Ovary (tissue), 9 donors: ENCODE results near the gene WNT7A. TPM values are rescaled to one million over a fixed set of nuclear protein-coding genes. Genes with fewer than 3 reads are reported as not detected.

Experiments used
- DNase-seq, 5 donors: peaks; one replicate each; pipeline ENCODE4 v3.0.0-alpha.2; 2019 to 2020
- H3K27ac ChIP-seq, 2 donors: fragments of 200-600 bp; one replicate each; pipeline versions ENCODE4 v1.5.1 to v1.8.0; 2019 to 2022
- H3K27me3 ChIP-seq: fragments of 200-600 bp; one replicate; pipeline ENCODE4 v1.8.0; 2022
- H3K36me3 ChIP-seq: fragments of 200-600 bp; sonication (generic); one replicate; pipeline ENCODE4 v1.5.1; 2019
- H3K4me1 ChIP-seq: one replicate; pipeline ENCODE4 v1.8.1; 2013; ENCODE audit warnings: mild to moderate bottlenecking, moderate library complexity; ENCODE audit not compliant: insufficient read depth
- H3K4me3 ChIP-seq: fragments of 200-600 bp; sonication (generic); one replicate; pipeline ENCODE4 v1.5.1; 2017
- H3K9me3 ChIP-seq, 2 donors: fragments of 200-600 bp in 1 of 2; sonication (generic) in 1 of 2; one replicate each; pipeline versions ENCODE4 v1.5.1 to v1.8.1; 2013 to 2019; ENCODE audit warnings: mild to moderate bottlenecking in 1 of 2, moderate library complexity in 1 of 2
- EP300 ChIP-seq: sonication (generic); formaldehyde crosslinking; IDR thresholded peaks from one replicate; pipeline ENCODE4 v1.6.1; 2017; ENCODE audit warnings: antibody characterized with exemption
- POLR2A ChIP-seq: fragments of 450-650 bp; IDR thresholded peaks from one replicate; pipeline ENCODE4 v1.6.1; 2017; ENCODE audit warnings: antibody characterized with exemption, mild to moderate bottlenecking, moderate library complexity
- WGBS, 3 donors: extraction: QIAGEN DNeasy Blood & Tissue Kit in 1 of 3; methylation state at CpG; one replicate each; pipeline versions ENCODE4 v1.1.5 to v1.1.7; 2013 to 2017; 5-methylcytosine and 5-hydroxymethylcytosine counted together
- intact Hi-C, 4 donors: fragments of 100-400 bp; cut with DNase I; formaldehyde crosslinking; loops; one replicate each; pipeline versions ENCODE4 v1.11.0 to v1.15.1; 2022 to 2023
- polyA plus RNA-seq, 2 donors: library from polyadenylated mRNA; stranded (reverse); fragments of 200-250 nt in 1 of 2; fragments of 350-450 nt in 1 of 2; fragmentation: Illumina TruSeq in 1 of 2; extraction: RNeasy Lipid Tissue Mini Kit (QIAGEN cat#74804) in 1 of 2; gene quantifications; one replicate each; pipeline ENCODE4 v1.2.3, GENCODE V29; 2013 to 2014
- total RNA-seq, 7 donors: library from RNA; depleted of rRNA in 2 of 7; stranded (reverse); fragments of >200 nt in 2 of 7; fragmentation: NEBNext Ultra II Directional in 3 of 7; extraction: Animal tissue kit (Norgen Biotek cat#: 25700) in 3 of 7; gene quantifications; one replicate each; pipeline versions ENCODE4 v1.1.0 to v1.2.4, GENCODE V29; 2016 to 2023
- TF ChIP-seq, protein P1 (sequence below), 3 donors: fragments of 450-650 bp in 2 of 3; fragments of 200-600 bp in 1 of 3; IDR thresholded peaks; one replicate each; pipeline versions ENCODE4 v1.5.1 to v1.8.0; 2016 to 2022; ENCODE audit warnings: antibody characterized with exemption in 3 of 3, mild to moderate bottlenecking in 1 of 3
- donor health status: DM: no; HTN: no; CAD: no; lungs with moderate emphysema.
- donor health status: DM: no; HTN: no; CAD: no.
- donor health status: Bipolar disorder and iron deficiency.
- donor health status: DM: yes; HTN: yes; CAD: no.
- donor health status: DM: no; HTN: no; CAD: no.
- donor health status: DM: yes; HTN: yes; CAD: no.

The WNT7A gene
- total and polyA plus RNA-seq, 9 donors = 0.22 to 0.83 (median 0.34) TPM; not detected in 6

DNA sequence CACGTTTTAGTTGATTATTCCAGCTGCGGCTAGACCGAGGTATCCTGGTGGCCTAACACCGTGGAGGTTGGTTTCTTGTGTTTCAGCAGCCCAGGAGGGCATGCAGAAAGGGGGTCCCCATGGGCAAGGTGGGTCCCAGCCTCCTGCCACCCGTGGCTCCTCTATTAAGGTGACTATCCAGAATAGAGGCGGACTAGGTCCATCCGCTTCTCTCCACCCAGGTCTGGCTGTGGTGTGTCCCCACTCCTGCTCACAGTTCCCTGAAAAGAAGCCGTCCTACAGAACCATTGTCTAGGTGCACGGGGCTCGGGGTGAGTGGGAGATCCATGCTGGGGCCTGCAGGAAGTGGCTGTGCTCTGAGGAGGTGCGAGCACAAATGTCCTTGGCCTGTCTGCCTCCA lies 81.5 kb downstream of the WNT7A start:
- DNase-seq = no peak
- TF ChIP-seq POLR2A = no peak
- H3K9me3 ChIP-seq = no peaks in the 10 kb centered on the region
- intact Hi-C loops = no loop called here
- no peaks in the 10 kb centered on the region for H3K4me1 ChIP-seq
- no peak overlapping the region for H3K4me3 ChIP-seq
- H3K27me3 ChIP-seq = no peaks in the 10 kb centered on the region
- 62 to 64% (median 64%) methylated on average over 11 of the region's 11 CpGs for WGBS, 3 donors
- H3K27ac ChIP-seq = no peak overlapping the region
- no peaks in the 10 kb centered on the region for H3K36me3 ChIP-seq

DNA sequence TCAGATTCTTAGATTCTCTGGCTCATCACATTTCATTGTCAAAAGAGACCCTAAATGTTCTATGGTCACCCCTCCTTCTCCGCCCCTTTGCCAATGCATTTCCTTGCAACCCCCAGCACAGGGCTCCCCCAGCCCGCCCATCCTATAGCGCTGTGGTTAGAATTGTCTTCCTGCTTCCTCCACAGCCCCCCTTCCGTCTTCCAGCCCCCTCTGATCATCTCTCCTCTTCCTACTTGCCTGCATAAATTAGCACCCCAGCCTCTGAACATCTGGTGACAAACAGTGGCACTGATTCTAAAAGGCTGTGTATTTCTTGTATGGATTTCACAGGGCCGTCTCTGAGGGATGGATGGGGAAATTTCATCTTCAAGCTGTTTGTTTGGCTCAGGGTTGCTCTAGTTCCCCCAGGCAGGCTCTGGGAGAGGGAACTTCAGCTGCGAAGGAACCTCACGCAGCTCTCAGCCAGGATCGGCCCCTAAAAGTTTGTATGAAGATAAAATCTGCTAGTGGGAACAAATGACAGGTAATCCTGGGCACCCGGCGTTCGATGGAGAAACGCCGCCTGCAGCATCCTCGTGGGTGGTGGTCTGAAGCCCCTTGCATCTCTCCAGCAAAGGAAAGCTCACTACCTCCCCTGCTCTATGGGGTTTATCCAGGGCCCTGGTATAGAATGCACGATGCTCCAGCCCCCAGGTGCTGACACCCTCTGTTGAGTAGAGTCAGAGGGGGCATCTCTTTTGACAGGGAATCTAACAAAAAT lies 83.0 kb downstream of the WNT7A start:
- Histone ChIP-seq H3K36me3 (no peaks in the 10 kb centered on the region), H3K4me1 (no peaks in the 10 kb centered on the region), H3K27me3 (no peaks in the 10 kb centered on the region), H3K27ac (no peak overlapping the region), H3K4me3 (no peak overlapping the region), H3K9me3 (no peaks in the 10 kb centered on the region)
- 51 to 59% (median 56%) methylated on average over 15 of the region's 15 CpGs for WGBS, 3 donors
- TF ChIP-seq, protein P1, sequence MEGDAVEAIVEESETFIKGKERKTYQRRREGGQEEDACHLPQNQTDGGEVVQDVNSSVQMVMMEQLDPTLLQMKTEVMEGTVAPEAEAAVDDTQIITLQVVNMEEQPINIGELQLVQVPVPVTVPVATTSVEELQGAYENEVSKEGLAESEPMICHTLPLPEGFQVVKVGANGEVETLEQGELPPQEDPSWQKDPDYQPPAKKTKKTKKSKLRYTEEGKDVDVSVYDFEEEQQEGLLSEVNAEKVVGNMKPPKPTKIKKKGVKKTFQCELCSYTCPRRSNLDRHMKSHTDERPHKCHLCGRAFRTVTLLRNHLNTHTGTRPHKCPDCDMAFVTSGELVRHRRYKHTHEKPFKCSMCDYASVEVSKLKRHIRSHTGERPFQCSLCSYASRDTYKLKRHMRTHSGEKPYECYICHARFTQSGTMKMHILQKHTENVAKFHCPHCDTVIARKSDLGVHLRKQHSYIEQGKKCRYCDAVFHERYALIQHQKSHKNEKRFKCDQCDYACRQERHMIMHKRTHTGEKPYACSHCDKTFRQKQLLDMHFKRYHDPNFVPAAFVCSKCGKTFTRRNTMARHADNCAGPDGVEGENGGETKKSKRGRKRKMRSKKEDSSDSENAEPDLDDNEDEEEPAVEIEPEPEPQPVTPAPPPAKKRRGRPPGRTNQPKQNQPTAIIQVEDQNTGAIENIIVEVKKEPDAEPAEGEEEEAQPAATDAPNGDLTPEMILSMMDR (IDR thresholded peaks at IDR 0.05) = no peak
- no peak for TF ChIP-seq EP300
- TF ChIP-seq POLR2A = no peak
- DNase-seq = no peak
- intact Hi-C loops = no loop called here

DNA sequence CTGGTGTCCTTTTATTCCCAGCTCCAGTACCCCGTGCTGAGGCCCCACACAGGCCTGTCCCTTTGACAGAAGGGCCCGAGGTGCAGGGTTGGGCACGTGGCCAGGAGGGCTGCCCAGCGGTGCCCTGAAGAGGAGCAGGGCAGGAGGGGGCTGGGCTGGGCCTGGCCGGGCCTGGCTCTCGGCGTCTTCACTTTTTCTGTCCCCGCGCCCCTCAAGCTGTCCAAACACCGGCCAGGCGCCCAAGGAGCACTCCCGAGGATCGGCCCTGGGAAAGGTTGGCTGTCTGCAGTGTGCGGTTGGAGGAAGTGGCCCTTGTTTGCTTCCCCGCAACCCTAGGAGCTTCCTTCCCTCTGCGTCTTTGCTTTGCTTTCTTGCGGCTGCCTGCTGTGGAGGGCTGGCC lies 84.1 kb downstream of the WNT7A start:
- Histone ChIP-seq H3K27me3 (no peaks in the 10 kb centered on the region), H3K9me3 (no peaks in the 10 kb centered on the region), H3K4me1 (no peaks in the 10 kb centered on the region), H3K36me3 (no peaks in the 10 kb centered on the region), H3K27ac (no peak overlapping the region), H3K4me3 (no peak overlapping the region)
- WGBS, 3 donors = 80 to 90% (median 81%) methylated on average over 17 of the region's 17 CpGs
- intact Hi-C loops = no loop called here
- TF ChIP-seq EP300 = no peak
- TF ChIP-seq, protein P1 (IDR thresholded peaks at IDR 0.05) = no peak
- TF ChIP-seq POLR2A = no peak
- no peak for DNase-seq

DNA sequence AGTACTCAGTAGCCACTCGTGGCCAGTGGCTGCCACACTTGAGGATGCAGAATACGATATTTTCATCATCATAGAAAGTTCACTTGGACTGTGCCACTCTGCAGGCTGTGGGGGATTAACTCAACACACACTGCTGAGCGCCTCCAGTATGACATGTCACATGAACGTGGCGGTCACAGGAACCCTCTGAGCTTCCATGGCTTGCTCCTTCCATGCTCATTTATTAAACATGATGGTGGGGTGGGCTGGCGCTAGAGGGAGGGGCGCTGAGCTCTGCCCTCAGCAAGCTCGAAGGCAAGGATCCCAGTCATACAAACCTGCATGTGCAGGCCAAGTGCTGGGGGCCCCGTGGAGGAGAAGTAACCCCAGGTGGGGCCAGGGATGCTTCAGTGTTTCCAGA lies 85.5 kb downstream of the WNT7A start:
- TF ChIP-seq POLR2A (no peak), EP300 (no peak)
- TF ChIP-seq, protein P1 (IDR thresholded peaks at IDR 0.05) = no peak
- no peak for DNase-seq
- 83 to 87% (median 83%) methylated on average over 9 of the region's 9 CpGs for WGBS, 3 donors
- Histone ChIP-seq H3K9me3 (no peaks in the 10 kb centered on the region), H3K27me3 (no peaks in the 10 kb centered on the region), H3K4me3 (no peak overlapping the region), H3K36me3 (no peaks in the 10 kb centered on the region), H3K4me1 (no peaks in the 10 kb centered on the region), H3K27ac (no peak overlapping the region)
- intact Hi-C loops = no loop called here

DNA sequence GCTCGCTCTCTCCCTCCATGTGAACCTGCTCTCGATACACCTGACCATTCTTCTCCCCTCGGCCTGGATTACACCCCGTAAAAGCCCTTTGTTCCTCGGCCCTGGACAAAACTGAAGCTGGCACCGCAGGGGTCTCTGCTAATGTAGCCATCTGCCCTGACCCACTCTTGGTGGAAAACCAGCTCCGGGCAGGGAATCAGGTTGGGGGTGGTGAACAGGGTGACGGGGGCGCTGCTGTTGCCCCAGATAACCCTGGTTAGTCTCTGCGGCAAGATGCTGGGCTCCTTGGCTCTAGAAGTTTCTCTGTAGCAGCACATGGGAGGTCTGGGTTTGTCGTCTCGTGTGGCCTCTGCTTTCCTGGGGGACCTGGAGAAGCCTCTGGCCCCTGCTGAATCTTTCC lies 86.4 kb downstream of the WNT7A start:
- DNase-seq = no peak
- Histone ChIP-seq H3K36me3 (no peaks in the 10 kb centered on the region), H3K27ac (no peak overlapping the region), H3K27me3 (no peaks in the 10 kb centered on the region), H3K4me3 (no peak overlapping the region), H3K4me1 (no peaks in the 10 kb centered on the region), H3K9me3 (no peaks in the 10 kb centered on the region)
- intact Hi-C loops = no loop called here
- WGBS, 3 donors = 75 to 78% (median 77%) methylated on average over 12 of the region's 12 CpGs
- TF ChIP-seq EP300 (no peak), POLR2A (no peak)
- TF ChIP-seq, protein P1 (IDR thresholded peaks at IDR 0.05) = no peak
